Testis (tissue), 2 donors: ENCODE measurements around the gene TRUB1.

Experiments
- CTCF ChIP-seq, 3 experiments: fragments of 450-650 bp in 2 of 3; fragments of 200-600 bp in 1 of 3; sonication (generic) in 1 of 3; IDR thresholded peaks; one replicate each; pipeline ENCODE4 v1.5.1; 2016 to 2019; ENCODE audit warnings: antibody characterized with exemption in 3 of 3, mild to moderate bottlenecking in 2 of 3, moderate library complexity in 1 of 3
- POLR2A ChIP-seq: fragments of 450-650 bp; IDR thresholded peaks from one replicate; pipeline ENCODE4 v1.6.1; 2017; ENCODE audit warnings: antibody characterized with exemption, mild to moderate bottlenecking, moderate library complexity

- TF ChIP-seq POLR2A (no peak), CTCF (IDR thresholded peaks at IDR 0.05) (no peak)
Observed at GRCh38 chr10:115020449-115020848, 82.5 kb downstream of the TRUB1 start.
